ENCODE measurements around the gene SLC25A45.

The SLC25A45 gene

GRCh38 chr11:65382804-65383368 lies 440 bp upstream of the SLC25A45 start:
- H3K36me3 ChIP-seq (ENCODE audit: insufficient read depth, low read length): no peaks in the 10 kb centered on the region
- no peak overlapping the region for H2AFZ ChIP-seq (ENCODE audit: low read length, unreplicated experiment)
- peak overlapping the region; percentile 61 for H3K4me3 ChIP-seq (ENCODE audit: low read depth, low read length)
- H3K27me3 ChIP-seq (ENCODE audit: insufficient read depth, low read length): no peaks in the 10 kb centered on the region
- H3K79me2 ChIP-seq (ENCODE audit: control insufficient read depth, insufficient read depth, low read length, unreplicated experiment): peaks cover 10% of the 10 kb centered on the region
- peaks cover 44% of the 10 kb centered on the region for H3K4me1 ChIP-seq (ENCODE audit: control insufficient read depth, insufficient read depth, low read length, unreplicated experiment)
- peak overlapping the region; percentile 97 for H3K27ac ChIP-seq (ENCODE audit: low read depth, low read length)

GRCh38 chr11:65381716-65382032 lies 772 bp downstream of the SLC25A45 start:
- peaks cover 1% of the 10 kb centered on the region for H3K79me2 ChIP-seq (ENCODE audit: control insufficient read depth, insufficient read depth, low read length, unreplicated experiment)
- peaks cover 37% of the 10 kb centered on the region for H3K4me1 ChIP-seq (ENCODE audit: control insufficient read depth, insufficient read depth, low read length, unreplicated experiment)
- H3K27ac ChIP-seq (ENCODE audit: low read depth, low read length): peak overlapping the region; percentile 97
- no peaks in the 10 kb centered on the region for H3K27me3 ChIP-seq (ENCODE audit: insufficient read depth, low read length)
- H3K36me3 ChIP-seq (ENCODE audit: insufficient read depth, low read length): no peaks in the 10 kb centered on the region
- H2AFZ ChIP-seq (ENCODE audit: low read length, unreplicated experiment): peak overlapping the region; percentile 92
- H3K4me3 ChIP-seq (ENCODE audit: low read depth, low read length): peak overlapping the region; percentile 56

GRCh38 chr11:65380460-65381119 lies 1.9 kb downstream of the SLC25A45 start:
- no peaks in the 10 kb centered on the region for H3K79me2 ChIP-seq (ENCODE audit: control insufficient read depth, insufficient read depth, low read length, unreplicated experiment)
- no peak overlapping the region for H3K27ac ChIP-seq (ENCODE audit: low read depth, low read length)
- no peak overlapping the region for H3K4me3 ChIP-seq (ENCODE audit: low read depth, low read length)
- no peaks in the 10 kb centered on the region for H3K27me3 ChIP-seq (ENCODE audit: insufficient read depth, low read length)
- H3K36me3 ChIP-seq (ENCODE audit: insufficient read depth, low read length): no peaks in the 10 kb centered on the region
- peaks cover 32% of the 10 kb centered on the region for H3K4me1 ChIP-seq (ENCODE audit: control insufficient read depth, insufficient read depth, low read length, unreplicated experiment)
- H2AFZ ChIP-seq (ENCODE audit: low read length, unreplicated experiment): no peak overlapping the region

- Histone ChIP-seq H2AFZ (ENCODE audit: low read length, unreplicated experiment) (no peak overlapping the region), H3K27me3 (ENCODE audit: insufficient read depth, low read length) (no peaks in the 10 kb centered on the region), H3K4me1 (ENCODE audit: control insufficient read depth, insufficient read depth, low read length, unreplicated experiment) (peaks cover 26% of the 10 kb centered on the region), H3K27ac (ENCODE audit: low read depth, low read length) (no peak overlapping the region), H3K4me3 (ENCODE audit: low read depth, low read length) (no peak overlapping the region), H3K36me3 (ENCODE audit: insufficient read depth, low read length) (no peaks in the 10 kb centered on the region), H3K79me2 (ENCODE audit: control insufficient read depth, insufficient read depth, low read length, unreplicated experiment) (no peaks in the 10 kb centered on the region)
Observed at GRCh38 chr11:65379698-65380459, 2.6 kb downstream of the SLC25A45 start.

GRCh38 chr11:65378928-65379638 lies 3.4 kb downstream of the SLC25A45 start:
- Histone ChIP-seq H3K4me1 (ENCODE audit: control insufficient read depth, insufficient read depth, low read length, unreplicated experiment) (peaks cover 19% of the 10 kb centered on the region), H3K4me3 (ENCODE audit: low read depth, low read length) (no peak overlapping the region), H3K79me2 (ENCODE audit: control insufficient read depth, insufficient read depth, low read length, unreplicated experiment) (no peaks in the 10 kb centered on the region), H2AFZ (ENCODE audit: low read length, unreplicated experiment) (no peak overlapping the region), H3K27me3 (ENCODE audit: insufficient read depth, low read length) (no peaks in the 10 kb centered on the region), H3K36me3 (ENCODE audit: insufficient read depth, low read length) (no peaks in the 10 kb centered on the region), H3K27ac (ENCODE audit: low read depth, low read length) (no peak overlapping the region)

GRCh38 chr11:65378208-65378927 lies 4.1 kb downstream of the SLC25A45 start:
- H3K4me1 ChIP-seq (ENCODE audit: control insufficient read depth, insufficient read depth, low read length, unreplicated experiment): peaks cover 14% of the 10 kb centered on the region
- no peak overlapping the region for H3K4me3 ChIP-seq (ENCODE audit: low read depth, low read length)
- H3K79me2 ChIP-seq (ENCODE audit: control insufficient read depth, insufficient read depth, low read length, unreplicated experiment): no peaks in the 10 kb centered on the region
- H3K27me3 ChIP-seq (ENCODE audit: insufficient read depth, low read length): no peaks in the 10 kb centered on the region
- no peak overlapping the region for H3K27ac ChIP-seq (ENCODE audit: low read depth, low read length)
- H2AFZ ChIP-seq (ENCODE audit: low read length, unreplicated experiment): no peak overlapping the region
- H3K36me3 ChIP-seq (ENCODE audit: insufficient read depth, low read length): no peaks in the 10 kb centered on the region

- H3K27me3 ChIP-seq (ENCODE audit: insufficient read depth, low read length): no peaks in the 10 kb centered on the region
- H3K36me3 ChIP-seq (ENCODE audit: insufficient read depth, low read length): no peaks in the 10 kb centered on the region
- no peak overlapping the region for H2AFZ ChIP-seq (ENCODE audit: low read length, unreplicated experiment)
- H3K27ac ChIP-seq (ENCODE audit: low read depth, low read length): no peak overlapping the region
- H3K4me1 ChIP-seq (ENCODE audit: control insufficient read depth, insufficient read depth, low read length, unreplicated experiment): peaks cover 9% of the 10 kb centered on the region
- H3K4me3 ChIP-seq (ENCODE audit: low read depth, low read length): no peak overlapping the region
- H3K79me2 ChIP-seq (ENCODE audit: control insufficient read depth, insufficient read depth, low read length, unreplicated experiment): no peaks in the 10 kb centered on the region
Observed at GRCh38 chr11:65377777-65378176, 4.7 kb downstream of the SLC25A45 start.

GRCh38 chr11:65377036-65377435 lies 5.4 kb downstream of the SLC25A45 start:
- Histone ChIP-seq H3K27me3 (ENCODE audit: insufficient read depth, low read length) (no peaks in the 10 kb centered on the region), H3K4me1 (ENCODE audit: control insufficient read depth, insufficient read depth, low read length, unreplicated experiment) (peaks cover 6% of the 10 kb centered on the region), H3K79me2 (ENCODE audit: control insufficient read depth, insufficient read depth, low read length, unreplicated experiment) (no peaks in the 10 kb centered on the region), H2AFZ (ENCODE audit: low read length, unreplicated experiment) (no peak overlapping the region), H3K36me3 (ENCODE audit: insufficient read depth, low read length) (no peaks in the 10 kb centered on the region), H3K27ac (ENCODE audit: low read depth, low read length) (no peak overlapping the region), H3K4me3 (ENCODE audit: low read depth, low read length) (no peak overlapping the region)

GRCh38 chr11:65376138-65376713 lies 6.2 kb downstream of the SLC25A45 start:
- Histone ChIP-seq H3K79me2 (ENCODE audit: control insufficient read depth, insufficient read depth, low read length, unreplicated experiment) (no peaks in the 10 kb centered on the region), H3K27ac (ENCODE audit: low read depth, low read length) (no peak overlapping the region), H2AFZ (ENCODE audit: low read length, unreplicated experiment) (no peak overlapping the region), H3K27me3 (ENCODE audit: insufficient read depth, low read length) (no peaks in the 10 kb centered on the region), H3K4me1 (ENCODE audit: control insufficient read depth, insufficient read depth, low read length, unreplicated experiment) (peaks cover 5% of the 10 kb centered on the region), H3K36me3 (ENCODE audit: insufficient read depth, low read length) (no peaks in the 10 kb centered on the region), H3K4me3 (ENCODE audit: low read depth, low read length) (no peak overlapping the region)

GRCh38 chr11:65375012-65375411 lies 7.4 kb downstream of the SLC25A45 start:
- H3K4me3 ChIP-seq (ENCODE audit: low read depth, low read length): no peak overlapping the region
- peaks cover 10% of the 10 kb centered on the region for H3K4me1 ChIP-seq (ENCODE audit: control insufficient read depth, insufficient read depth, low read length, unreplicated experiment)
- H3K36me3 ChIP-seq (ENCODE audit: insufficient read depth, low read length): no peaks in the 10 kb centered on the region
- H2AFZ ChIP-seq (ENCODE audit: low read length, unreplicated experiment): no peak overlapping the region
- H3K79me2 ChIP-seq (ENCODE audit: control insufficient read depth, insufficient read depth, low read length, unreplicated experiment): no peaks in the 10 kb centered on the region
- H3K27me3 ChIP-seq (ENCODE audit: insufficient read depth, low read length): no peaks in the 10 kb centered on the region
- H3K27ac ChIP-seq (ENCODE audit: low read depth, low read length): no peak overlapping the region

All from ACC112 (cell line).